ENCODE measurements around the gene ZNF549. TPM values are rescaled to one million over a fixed set of nuclear protein-coding genes. Genes with fewer than 3 reads are reported as not detected.
"Not testable (repeated sequence)": the region's sequence is repeated elsewhere in the genome, so short reads cannot be mapped to it uniquely, and the experiment has no call there.

The ZNF549 gene
- total and polyA plus RNA-seq, 10 of the 15 experiments (the other 5 are each of a cell fraction or from before 2014, with no cell fraction given), result 0.73 to 4.0 (median 2.3) TPM

DNA sequence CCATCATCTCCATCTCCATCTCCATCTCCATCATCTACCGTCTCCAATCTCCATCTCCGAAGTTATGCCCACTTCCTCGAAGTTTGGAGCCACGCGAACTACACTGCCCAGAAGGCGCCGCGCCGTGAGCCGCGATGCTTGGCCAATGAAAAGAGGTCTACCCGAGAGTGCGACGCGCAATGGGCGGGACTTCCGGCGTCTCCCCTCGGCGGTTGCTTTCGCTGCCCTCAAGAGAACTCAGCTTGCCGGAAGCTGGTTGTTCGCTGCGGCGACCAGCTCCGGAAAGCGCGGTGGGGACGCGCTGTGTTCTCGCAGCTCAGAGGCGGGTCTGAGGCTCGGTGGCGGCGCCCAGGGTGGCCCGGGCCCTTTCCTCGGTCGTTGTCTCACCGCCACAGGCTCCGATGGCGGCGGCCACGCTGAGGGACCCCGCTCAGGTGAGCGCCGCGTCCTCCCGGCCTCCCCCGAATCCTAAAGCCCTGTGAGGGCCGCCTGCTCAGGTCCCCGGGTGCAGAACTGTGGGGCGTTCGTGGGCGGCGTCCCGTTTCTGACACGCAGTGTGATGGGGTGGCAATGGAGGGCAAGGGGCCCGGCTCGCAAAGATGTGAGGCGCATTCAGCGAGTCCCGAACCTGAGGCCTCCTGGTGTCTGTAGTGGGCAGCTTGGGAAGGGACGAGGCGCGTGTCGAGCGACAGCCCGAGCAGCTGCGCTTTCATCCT, 27.3 kb upstream of the ZNF549 start, which contains the start of gene ZNF773 (continued):
- TF ChIP-seq, protein P1, sequence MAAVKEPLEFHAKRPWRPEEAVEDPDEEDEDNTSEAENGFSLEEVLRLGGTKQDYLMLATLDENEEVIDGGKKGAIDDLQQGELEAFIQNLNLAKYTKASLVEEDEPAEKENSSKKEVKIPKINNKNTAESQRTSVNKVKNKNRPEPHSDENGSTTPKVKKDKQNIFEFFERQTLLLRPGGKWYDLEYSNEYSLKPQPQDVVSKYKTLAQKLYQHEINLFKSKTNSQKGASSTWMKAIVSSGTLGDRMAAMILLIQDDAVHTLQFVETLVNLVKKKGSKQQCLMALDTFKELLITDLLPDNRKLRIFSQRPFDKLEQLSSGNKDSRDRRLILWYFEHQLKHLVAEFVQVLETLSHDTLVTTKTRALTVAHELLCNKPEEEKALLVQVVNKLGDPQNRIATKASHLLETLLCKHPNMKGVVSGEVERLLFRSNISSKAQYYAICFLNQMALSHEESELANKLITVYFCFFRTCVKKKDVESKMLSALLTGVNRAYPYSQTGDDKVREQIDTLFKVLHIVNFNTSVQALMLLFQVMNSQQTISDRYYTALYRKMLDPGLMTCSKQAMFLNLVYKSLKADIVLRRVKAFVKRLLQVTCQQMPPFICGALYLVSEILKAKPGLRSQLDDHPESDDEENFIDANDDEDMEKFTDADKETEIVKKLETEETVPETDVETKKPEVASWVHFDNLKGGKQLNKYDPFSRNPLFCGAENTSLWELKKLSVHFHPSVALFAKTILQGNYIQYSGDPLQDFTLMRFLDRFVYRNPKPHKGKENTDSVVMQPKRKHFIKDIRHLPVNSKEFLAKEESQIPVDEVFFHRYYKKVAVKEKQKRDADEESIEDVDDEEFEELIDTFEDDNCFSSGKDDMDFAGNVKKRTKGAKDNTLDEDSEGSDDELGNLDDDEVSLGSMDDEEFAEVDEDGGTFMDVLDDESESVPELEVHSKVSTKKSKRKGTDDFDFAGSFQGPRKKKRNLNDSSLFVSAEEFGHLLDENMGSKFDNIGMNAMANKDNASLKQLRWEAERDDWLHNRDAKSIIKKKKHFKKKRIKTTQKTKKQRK (IDR thresholded peaks at IDR 0.05; ENCODE audit: low read depth, low read length), result 0 out of 2 replicates have a peak, but pooled peaks have one; percentile 43
- peak; percentile 60; the same call in 1 of the 2 replicates for TF ChIP-seq TAF1 (IDR thresholded peaks at IDR 0.05; ENCODE audit: borderline replicate concordance, low read depth, low read length)
- TF ChIP-seq RB1 (IDR thresholded peaks at IDR 0.05; ENCODE audit: borderline replicate concordance), result peak; percentile 28; the same call in 1 of the 2 replicates
- peak; percentile 90 for TF ChIP-seq SP1 (IDR thresholded peaks at IDR 0.05; ENCODE audit: low read depth, low read length)
- TF ChIP-seq RCOR1 (conservative IDR thresholded peaks at IDR 0.05; ENCODE audit: low read depth, low read length), result 0 out of 2 replicates have a peak, but pooled peaks have one; percentile 64
- peak in 1 of 2 experiments; percentile 45; a peak in 1 of 3 replicates for TF ChIP-seq EGR1 (IDR thresholded peaks at IDR 0.05; ENCODE audit: borderline replicate concordance in 1 of 2, low read depth in 2 of 2, low read length in 2 of 2)
- TF ChIP-seq POU2F2 (IDR thresholded peaks at IDR 0.05; ENCODE audit: borderline replicate concordance, low read depth, low read length), result peak; percentile 60; the same call in 1 of the 3 replicates
- TF ChIP-seq CREB1 (IDR thresholded peaks at IDR 0.05; ENCODE audit: low read depth), result peak; percentile 93
- TF ChIP-seq CREM (IDR thresholded peaks at IDR 0.05; ENCODE audit: low read depth), result peak; percentile 96
- peak; percentile 58; the same call in 1 of the 2 replicates for TF ChIP-seq NFYB (IDR thresholded peaks at IDR 0.05; ENCODE audit: insufficient read depth, low read depth, low read length)
- TF ChIP-seq SRF (IDR thresholded peaks at IDR 0.05; ENCODE audit: low read depth in 2 of 2, low read length in 2 of 2), result peak in 1 of 2 experiments; percentile 2; a peak in 2 of 4 replicates
- peak; percentile 90 for TF ChIP-seq YBX1 (IDR thresholded peaks at IDR 0.05)
- TF ChIP-seq TARDBP (IDR thresholded peaks at IDR 0.05; ENCODE audit: borderline replicate concordance), result peak; percentile 72; the same call in 1 of the 2 replicates

GRCh38 chr19:57500400-57500799, 26.8 kb upstream of the ZNF549 start:
- peaks cover 14% of the 10 kb centered on the region for H3K9me3 ChIP-seq (replicated peaks; ENCODE audit: control insufficient read depth, insufficient read depth, low read length)
- FAIRE-seq, result peak; percentile 73
- WGBS (ENCODE audit: insufficient coverage, insufficient replicate concordance, low lambda C conversion rate, missing lambda C conversion rate), result 0% methylated on average over 1 of the region's 4 CpGs
- SMC1A ChIA-PET (ENCODE audit: uncharacterized antibody, unreplicated experiment), result interaction anchor here (0.9 kb wide), 1 partner anchor 1019 kb away, joined by 3 read pairs; the partner anchor contains the start of gene ZBTB45
- H3K79me2 ChIP-seq (ENCODE audit: control insufficient read depth, insufficient read depth, low read length); intact Hi-C loops (cut with micrococcal nuclease; ENCODE audit: unreplicated experiment); in situ Hi-C loops (cut with MboI); H3K27ac ChIP-seq (ENCODE audit: control insufficient read depth, insufficient read depth); H3K4me1 ChIP-seq (ENCODE audit: control insufficient read depth, insufficient read depth, low read length); H2AFZ ChIP-seq (ENCODE audit: control insufficient read depth, low read depth, low read length); H3K36me3 ChIP-seq (ENCODE audit: control insufficient read depth in 2 of 2, insufficient read depth in 2 of 2, low read length in 1 of 2); H4K20me1 ChIP-seq (ENCODE audit: control insufficient read depth, insufficient read depth); DNase-seq (ENCODE audit: low read depth, low spot score); CTCF ChIA-PET; H3K27me3 ChIP-seq (replicated peaks in 1 of 2; ENCODE audit: control insufficient read depth in 2 of 2, insufficient read depth in 2 of 2, low read length in 1 of 2); ATAC-seq: not testable (repeated sequence)
- RAD21 ChIA-PET (ENCODE audit: unreplicated experiment), result interaction anchor here (0.6 kb wide), 1 partner anchor 383 kb away, joined by 3 read pairs; no protein-coding TSS in a partner anchor
- H3K4me2 ChIP-seq (ENCODE audit: control insufficient read depth, insufficient read depth), result peak overlapping the region; percentile 79
- BruUV-seq (replicated peaks), result TSS peak; percentile 66
- peak overlapping the region; percentile 16; the same call in 1 of the 2 replicates for H3K9ac ChIP-seq (ENCODE audit: control insufficient read depth, insufficient read depth, low read length)
- POLR2A ChIA-PET, result interaction anchor here (1.0 to 1.5 kb wide), 2 partner anchors 66 to 999 kb away, joined by 3 to 4 read pairs; no protein-coding TSS in a partner anchor
- peak overlapping the region; percentile 55; the same call in 1 of the 2 replicates for H3K4me3 ChIP-seq

All from GM12878 (cell line).